Astrocyte of the cerebellum (primary cell): ENCODE measurements around the gene TROAP.

Experiments
- DNase-seq: peaks from one replicate; pipeline ENCODE4 v3.0.0-alpha.2; 2011; ENCODE audit warnings: low read depth
- H3K4me3 ChIP-seq: 2 replicates; pipeline ENCODE4 v1.5.1; 2011; ENCODE audit warnings: mild to moderate bottlenecking, low read depth, low read length, moderate library complexity
- in situ Hi-C: cut with HindIII; loops from 2 replicates; pipeline ENCODE4 v1.10.0; 2017; ENCODE audit warnings: low sequenced_read_pairs
- TF ChIP-seq, protein P1 (sequence below): IDR thresholded peaks from 2 replicates; pipeline ENCODE4 v1.5.1; 2012; ENCODE audit warnings: low read length, low read depth, moderate library complexity, mild to moderate bottlenecking; ENCODE audit errors: missing control alignments

Gene TROAP

DNA sequence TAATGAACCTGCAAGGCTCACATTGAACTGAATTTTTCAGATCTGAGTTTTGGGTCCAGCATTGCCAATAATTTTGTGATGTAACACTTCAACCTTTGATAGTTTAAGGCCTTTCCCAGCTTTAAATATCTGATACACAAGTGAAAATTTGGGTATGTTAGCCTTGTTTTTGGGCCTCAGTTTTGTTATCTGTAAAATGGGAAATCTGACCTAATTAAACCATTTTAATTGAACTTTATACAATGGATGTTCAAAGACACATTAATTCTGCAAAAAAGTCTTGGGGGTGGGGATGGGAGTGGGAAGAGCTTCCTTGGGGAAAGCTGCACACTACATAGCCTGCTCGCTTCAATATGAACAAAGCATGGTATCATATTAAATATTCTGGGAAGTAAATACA lies 39.0 kb downstream of the TROAP start:
- TF ChIP-seq, protein P1, sequence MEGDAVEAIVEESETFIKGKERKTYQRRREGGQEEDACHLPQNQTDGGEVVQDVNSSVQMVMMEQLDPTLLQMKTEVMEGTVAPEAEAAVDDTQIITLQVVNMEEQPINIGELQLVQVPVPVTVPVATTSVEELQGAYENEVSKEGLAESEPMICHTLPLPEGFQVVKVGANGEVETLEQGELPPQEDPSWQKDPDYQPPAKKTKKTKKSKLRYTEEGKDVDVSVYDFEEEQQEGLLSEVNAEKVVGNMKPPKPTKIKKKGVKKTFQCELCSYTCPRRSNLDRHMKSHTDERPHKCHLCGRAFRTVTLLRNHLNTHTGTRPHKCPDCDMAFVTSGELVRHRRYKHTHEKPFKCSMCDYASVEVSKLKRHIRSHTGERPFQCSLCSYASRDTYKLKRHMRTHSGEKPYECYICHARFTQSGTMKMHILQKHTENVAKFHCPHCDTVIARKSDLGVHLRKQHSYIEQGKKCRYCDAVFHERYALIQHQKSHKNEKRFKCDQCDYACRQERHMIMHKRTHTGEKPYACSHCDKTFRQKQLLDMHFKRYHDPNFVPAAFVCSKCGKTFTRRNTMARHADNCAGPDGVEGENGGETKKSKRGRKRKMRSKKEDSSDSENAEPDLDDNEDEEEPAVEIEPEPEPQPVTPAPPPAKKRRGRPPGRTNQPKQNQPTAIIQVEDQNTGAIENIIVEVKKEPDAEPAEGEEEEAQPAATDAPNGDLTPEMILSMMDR: no peak
- in situ Hi-C loops: no loop called here
- no peak overlapping the region for H3K4me3 ChIP-seq
- DNase-seq: no peak

DNA sequence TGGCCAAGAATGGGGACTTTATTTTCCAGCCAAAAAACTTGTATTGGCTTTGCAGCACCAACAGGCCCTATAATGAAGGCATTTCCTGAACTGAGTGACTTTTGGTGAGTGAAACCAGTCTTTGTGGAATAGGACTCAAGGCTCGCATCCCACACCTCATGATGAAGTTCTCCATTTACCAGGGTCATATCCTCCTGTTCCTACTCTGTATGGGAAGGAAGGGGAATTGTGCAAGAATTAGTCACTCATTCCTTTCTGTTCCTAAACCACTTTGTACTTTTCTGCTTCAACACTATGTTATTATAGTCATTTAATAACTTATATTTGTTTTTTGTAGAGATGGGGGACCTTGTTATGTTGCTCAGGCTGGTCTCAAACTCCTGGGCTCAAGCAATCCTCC lies 41.9 kb downstream of the TROAP start:
- no peak for DNase-seq
- TF ChIP-seq, protein P1: no peak
- H3K4me3 ChIP-seq: no peak overlapping the region
- in situ Hi-C loops: loop anchor here (5.0 kb wide), 3 partner anchors 52 to 142 kb away; partner anchors contain the start of gene TUBA1C

DNA sequence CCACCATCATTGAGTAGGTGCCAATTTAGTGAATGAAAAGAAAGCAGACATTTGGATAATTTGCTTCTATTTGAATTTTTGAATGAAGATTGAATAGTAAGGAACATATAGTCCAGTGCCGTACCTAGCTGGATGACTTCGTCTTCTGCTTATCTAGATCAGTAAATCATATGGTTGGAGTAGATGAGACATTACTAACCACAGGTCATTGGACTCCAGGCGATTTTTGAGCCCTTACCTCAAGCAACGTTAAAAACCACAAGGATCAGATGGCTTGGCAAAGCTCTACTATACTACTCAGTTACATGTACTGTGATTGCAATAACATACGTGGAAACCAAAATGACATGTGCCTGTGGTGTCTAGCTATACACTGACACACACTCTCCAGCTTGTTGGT lies 42.5 kb downstream of the TROAP start:
- H3K4me3 ChIP-seq: no peak overlapping the region
- TF ChIP-seq, protein P1: no peak
- in situ Hi-C loops: loop anchor here (5.0 kb wide), 3 partner anchors 52 to 142 kb away; partner anchors contain the start of gene TUBA1C
- peak; percentile 62 for DNase-seq

DNA sequence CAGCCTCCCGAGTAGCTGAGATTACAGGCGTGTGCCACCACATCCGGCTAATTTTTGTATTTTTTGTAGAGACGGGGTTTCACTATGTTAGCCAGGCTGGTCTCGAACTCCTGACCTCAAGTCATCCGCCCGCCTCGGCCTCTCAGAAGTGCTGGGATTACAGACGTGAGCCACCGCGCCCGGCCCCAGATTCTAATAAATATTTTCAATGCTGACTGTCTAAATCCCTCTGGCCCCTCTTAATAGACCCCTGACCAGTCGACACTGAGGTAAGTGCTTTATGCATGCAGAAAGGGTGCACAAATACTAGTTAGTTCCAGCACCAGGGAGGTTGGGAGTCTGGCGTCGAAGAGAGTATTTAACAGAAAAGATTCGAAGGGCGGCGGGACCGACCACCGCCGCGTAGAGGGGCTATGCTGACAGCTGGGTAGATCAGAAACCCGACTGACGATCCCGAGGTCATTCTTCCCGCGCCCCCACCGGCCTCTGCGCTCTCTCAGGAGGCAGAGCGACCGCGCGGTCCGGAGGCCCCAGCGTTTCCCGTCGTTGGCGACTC lies 43.1 kb downstream of the TROAP start:
- peak overlapping the region; percentile 64 for H3K4me3 ChIP-seq
- TF ChIP-seq, protein P1: no peak
- no peak for DNase-seq

DNA sequence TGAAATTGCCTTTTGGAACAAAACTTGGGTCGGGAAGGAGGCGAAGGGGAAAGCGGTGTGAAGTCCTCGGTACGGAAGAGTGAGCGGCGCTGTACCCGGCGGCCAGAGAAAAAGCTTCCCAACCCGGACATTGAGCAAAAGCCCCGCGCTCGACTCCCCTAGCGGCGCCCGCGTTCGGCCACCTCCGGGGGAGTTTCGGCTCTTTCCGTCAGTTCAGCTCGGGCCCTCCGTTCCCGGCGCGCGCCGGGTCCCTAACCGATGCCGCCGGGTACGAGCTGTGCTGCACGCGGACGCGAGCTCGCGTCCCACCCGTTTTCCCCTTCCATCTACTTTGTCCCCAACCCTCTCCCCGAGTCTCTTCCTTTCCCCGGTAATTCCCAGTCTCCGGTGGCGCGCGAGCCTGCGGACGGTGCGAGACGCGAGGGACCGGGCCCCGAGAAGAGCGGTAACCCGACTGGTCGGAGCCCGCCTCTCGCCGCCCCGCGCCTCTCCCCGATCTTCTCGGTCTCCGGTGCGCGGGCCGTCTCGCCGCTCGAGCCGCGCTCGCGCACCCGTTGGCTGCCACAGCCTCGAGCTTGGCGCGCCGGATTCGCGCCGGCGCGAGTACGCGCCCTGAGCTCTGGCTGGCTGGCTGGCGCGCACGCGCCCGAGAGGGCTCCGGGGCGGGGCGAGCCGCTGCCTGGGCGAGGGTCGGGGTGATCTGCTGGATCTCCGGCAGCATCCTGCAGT lies 43.8 kb downstream of the TROAP start:
- peak overlapping the region; percentile 64 for H3K4me3 ChIP-seq
- in situ Hi-C loops: loop anchor here (5.0 kb wide), 3 partner anchors 50 to 140 kb away; partner anchors contain the start of gene TUBA1C
- peak; percentile 84 for DNase-seq
- TF ChIP-seq, protein P1: no peak

More for the DNA sequence above, 43.1 kb downstream of the TROAP start:
- in situ Hi-C loops: loop anchor here (5.0 kb wide), 3 partner anchors 51 to 141 kb away; partner anchors contain the start of gene TUBA1C

DNA sequence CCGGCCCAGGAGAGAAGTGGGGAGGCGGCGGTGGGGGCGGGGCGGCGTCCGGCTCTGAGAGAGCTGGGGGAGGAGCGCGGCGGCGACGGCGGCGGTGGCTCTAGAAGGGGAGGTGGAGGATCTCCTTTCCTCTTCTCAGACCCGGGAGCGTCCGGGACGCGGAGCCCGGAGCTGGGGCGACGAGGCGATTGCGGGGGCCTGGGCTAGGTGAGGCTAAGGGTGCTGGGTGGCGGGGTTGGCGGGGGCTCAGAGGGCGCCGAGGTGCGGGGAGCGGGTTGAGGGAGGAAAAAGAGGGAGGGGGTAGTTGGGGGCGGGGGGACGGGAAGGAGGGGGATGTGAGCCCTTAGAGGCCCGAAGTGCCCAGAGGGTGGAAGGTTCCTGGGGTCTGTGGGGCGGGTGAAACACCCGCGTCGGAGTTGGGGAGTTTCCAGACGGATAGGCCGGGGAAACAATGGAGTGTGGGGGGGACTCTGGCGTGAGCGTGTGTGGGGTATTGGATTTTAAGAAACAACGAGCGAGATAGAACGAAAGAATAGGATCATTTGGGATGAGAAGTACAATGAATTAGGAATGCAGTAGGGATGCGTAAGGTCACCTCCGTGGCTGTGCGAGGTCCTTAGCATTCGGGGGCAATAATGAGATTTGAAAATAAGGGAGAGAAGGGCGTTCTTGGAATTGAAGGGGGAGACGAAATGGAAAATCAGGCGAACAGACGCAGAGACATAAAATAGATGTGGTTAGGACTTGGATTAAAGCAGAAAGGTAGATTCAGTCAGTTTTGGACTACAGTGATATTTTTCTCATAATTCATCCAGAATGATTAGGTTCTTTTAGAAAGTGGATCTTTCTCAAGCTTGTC lies 44.6 kb downstream of the TROAP start, which contains the start of gene SPATS2:
SPATS2 (plus strand) TSS at position 82 of the 859 bp plus-strand sequence. CDS start 93,551 bp downstream, outside the sequence.
- in situ Hi-C loops: loop anchor here (5.0 kb wide), 3 partner anchors 50 to 140 kb away; partner anchors contain the start of gene TUBA1C
- TF ChIP-seq, protein P1: no peak
- peak within 1 kb of the TSS; percentile 64 for H3K4me3 ChIP-seq
- DNase-seq: no peak
